Right lobe of liver (tissue), 6 donors: Measurements from ENCODE around the gene CNIH2. TPM values are rescaled to one million over a fixed set of nuclear protein-coding genes. Genes with fewer than 3 reads are reported as not detected.

Experiments
- ATAC-seq, 4 donors: fragments of 200-7000 bp; cut with Tn5 transposase; one replicate each; pipeline ENCODE4 v1.9.1; 2020; ENCODE audit warnings: mild to moderate bottlenecking in 4 of 4, moderate library complexity in 4 of 4
- DNase-seq, 3 donors: peaks; one replicate each; pipeline ENCODE4 v3.0.0-alpha.2; 2020
- H3K27ac ChIP-seq, 3 donors: fragments of 200-600 bp; one replicate each; pipeline ENCODE4 v1.8.0; 2022
- H3K27me3 ChIP-seq, 2 donors: fragments of 200-600 bp; one replicate each; pipeline ENCODE4 v1.8.0; 2022
- H3K36me3 ChIP-seq, 4 donors: fragments of 200-600 bp; sonication (generic) in 1 of 4; one replicate each; pipeline versions ENCODE4 v1.5.1 to v1.8.0; 2017 to 2022; ENCODE audit warnings: control low read depth in 1 of 4
- H3K4me1 ChIP-seq, 4 donors: fragments of 200-600 bp; sonication (generic) in 1 of 4; one replicate each; pipeline versions ENCODE4 v1.5.1 to v1.8.0; 2017 to 2022; ENCODE audit warnings: control low read depth in 1 of 4
- H3K4me3 ChIP-seq, 3 donors: fragments of 200-600 bp; one replicate each; pipeline ENCODE4 v1.8.0; 2022
- H3K9me3 ChIP-seq, 4 donors: fragments of 200-600 bp; sonication (generic) in 1 of 4; one replicate each; pipeline versions ENCODE4 v1.5.1 to v1.8.0; 2017 to 2022; ENCODE audit warnings: control low read depth in 1 of 4
- CTCF ChIP-seq, 4 donors: fragments of 200-600 bp in 3 of 4; fragments of 450-650 bp in 1 of 4; IDR thresholded peaks; one replicate each; pipeline versions ENCODE4 v1.5.1 to v1.8.0; 2016 to 2022; ENCODE audit warnings: antibody characterized with exemption in 4 of 4, mild to moderate bottlenecking in 2 of 4
- POLR2A ChIP-seq: fragments of 450-650 bp; IDR thresholded peaks from one replicate; pipeline ENCODE4 v1.6.1; 2017; ENCODE audit warnings: antibody characterized with exemption, mild to moderate bottlenecking
- WGBS: methylation state at CpG from one replicate; pipeline ENCODE4 v1.1.6; 2018; ENCODE audit warnings: low coverage, low lambda C conversion rate; ENCODE audit not compliant: insufficient coverage; ENCODE audit errors: missing lambda C conversion rate; 5-methylcytosine and 5-hydroxymethylcytosine counted together
- intact Hi-C, 2 donors: fragments of 100-400 bp; cut with DNase I; formaldehyde crosslinking; loops; one replicate each; pipeline versions ENCODE4 v1.11.2 to v1.14.1; 2022
- total RNA-seq, 6 experiments: library from RNA; depleted of rRNA in 2 of 6; stranded (reverse); fragments of >200 nt in 2 of 6; fragmentation: NEBNext Ultra II Directional in 3 of 6; extraction: Animal tissue kit (Norgen Biotek cat#: 25700) in 3 of 6; gene quantifications; one replicate each; pipeline versions ENCODE4 v1.1.0 to v1.2.4, GENCODE V29; 2016 to 2023
- donor health status: DM: no; HTN: yes; CAD: no.
- donor health status: DM: no; HTN: no; CAD: no.
- donor health status: DM: no; HTN: no; CAD: no.
- donor health status: DM: no; HTN: yes; CAD: no.
- donor health status: DM: no; HTN: yes; CAD: no.

Gene CNIH2
- total RNA-seq, 6 experiments from 2014 or later = 0.26 to 0.51 TPM; not detected in 4

GRCh38 chr11:66292543-66293332, 14.8 kb downstream of the CNIH2 start:
- 33% methylated on average over 16 of the region's 17 CpGs for WGBS
- Histone ChIP-seq H3K27me3 (no peaks in the 10 kb centered on the region), H3K4me1 (peaks cover 0 to 12% (median 6%) of the 10 kb centered on the region in 4 donors), H3K9me3 (no peaks in the 10 kb centered on the region), H3K4me3 (no peak overlapping the region), H3K36me3 (no peaks in the 10 kb centered on the region), H3K27ac (no peak overlapping the region)
- DNase-seq = no peak
- no peak for TF ChIP-seq CTCF (IDR thresholded peaks at IDR 0.05)
- TF ChIP-seq POLR2A = no peak
- intact Hi-C loops = loop anchor here in 1 of 2 donors (10.0 kb wide), 1 partner anchor 92 kb away; no protein-coding TSS in a partner anchor
- no peak for ATAC-seq

- Histone ChIP-seq H3K4me3 (no peak overlapping the region), H3K27me3 (no peaks in the 10 kb centered on the region), H3K36me3 (no peaks in the 10 kb centered on the region), H3K9me3 (no peaks in the 10 kb centered on the region), H3K27ac (no peak overlapping the region), H3K4me1 (peaks cover 0 to 8% (median 3%) of the 10 kb centered on the region in 4 donors)
- intact Hi-C loops = loop anchor here in 1 of 2 donors (10.0 kb wide), 1 partner anchor 91 kb away; no protein-coding TSS in a partner anchor
- no CpG with 5 or more reads among the region's 4 CpGs for WGBS
- ATAC-seq (no peak), DNase-seq (no peak)
- TF ChIP-seq POLR2A (no peak), CTCF (IDR thresholded peaks at IDR 0.05) (no peak)
Measured at GRCh38 chr11:66293352-66293751, 15.4 kb downstream of the CNIH2 start.

GRCh38 chr11:66293777-66294625, 16.0 kb downstream of the CNIH2 start:
- intact Hi-C loops = loop anchor here in 1 of 2 donors (10.0 kb wide), 1 partner anchor 91 kb away; no protein-coding TSS in a partner anchor
- no peak for DNase-seq
- no peaks in the 10 kb centered on the region for H3K36me3 ChIP-seq
- no peak for ATAC-seq
- 76% methylated on average over 3 of the region's 30 CpGs for WGBS
- peaks cover 0 to 8% (median 3%) of the 10 kb centered on the region in 4 donors for H3K4me1 ChIP-seq
- no peaks in the 10 kb centered on the region for H3K27me3 ChIP-seq
- H3K4me3 ChIP-seq = no peak overlapping the region
- H3K9me3 ChIP-seq = no peaks in the 10 kb centered on the region
- no peak for TF ChIP-seq POLR2A
- no peak for TF ChIP-seq CTCF (IDR thresholded peaks at IDR 0.05)
- no peak overlapping the region for H3K27ac ChIP-seq

GRCh38 chr11:66294626-66295620, 16.9 kb downstream of the CNIH2 start:
- TF ChIP-seq POLR2A = no peak
- Histone ChIP-seq H3K27me3 (no peaks in the 10 kb centered on the region), H3K4me1 (peaks cover 0 to 5% (median 1%) of the 10 kb centered on the region in 4 donors), H3K4me3 (no peak overlapping the region), H3K36me3 (no peaks in the 10 kb centered on the region), H3K9me3 (no peaks in the 10 kb centered on the region), H3K27ac (no peak overlapping the region)
- 80% methylated on average over 3 of the region's 123 CpGs for WGBS
- no peak for DNase-seq
- intact Hi-C loops = loop anchor here in 1 of 2 donors (10.0 kb wide), 1 partner anchor 90 kb away; no protein-coding TSS in a partner anchor
- ATAC-seq = no peak
